ENCODE data around the gene WNT4. TPM values are rescaled to one million over a fixed set of nuclear protein-coding genes. Genes with fewer than 3 reads are reported as not detected.
A peak's percentile ranks its signal among the peaks of the same experiment; 100 is the strongest.

The WNT4 gene
- total RNA-seq, 1 experiment from 2014 or later = 1.5 TPM

GRCh38 chr1:22189619-22190018 lies 46.7 kb upstream of the WNT4 start:
- H3K36me3 ChIP-seq (ENCODE audit: control insufficient read depth in 1 of 2, insufficient read depth in 2 of 2, low read length in 2 of 2) = no peaks in the 10 kb centered on the region
- no peaks in the 10 kb centered on the region for H3K9me3 ChIP-seq (ENCODE audit: control insufficient read depth in 1 of 2, insufficient read depth in 1 of 2, low read depth in 1 of 2, low read length in 2 of 2)
- H4K20me1 ChIP-seq (ENCODE audit: insufficient read depth) = no peaks in the 10 kb centered on the region
- H3K27ac ChIP-seq (ENCODE audit: low read depth, low read length) = no peak overlapping the region
- no peaks in the 10 kb centered on the region for H3K9me2 ChIP-seq (ENCODE audit: insufficient read depth)
- no peaks in the 10 kb centered on the region for H3K27me3 ChIP-seq (ENCODE audit: insufficient read depth, low read length)
- no peak overlapping the region for H3K9ac ChIP-seq (ENCODE audit: low read length)
- H3K79me2 ChIP-seq (ENCODE audit: insufficient read depth, low read length) = no peaks in the 10 kb centered on the region
- DNase-seq (ENCODE audit: low read depth, low spot score) = no peak
- H3K4me3 ChIP-seq (replicated peaks in 1 of 2; ENCODE audit: low read depth in 1 of 2, low read length in 2 of 2) = no peak overlapping the region
- CTCF ChIA-PET = no interaction called here
- intact Hi-C loops (cut with micrococcal nuclease) = no loop called here
- no peak for ATAC-seq
- TF ChIP-seq CBX3 (IDR thresholded peaks at IDR 0.05; ENCODE audit: low read depth) (no peak), ZNF274 (IDR thresholded peaks at IDR 0.05; ENCODE audit: low read depth, low read length) (no peak), ZFX (IDR thresholded peaks at IDR 0.05) (no peak)
- TF ChIP-seq, protein P1, sequence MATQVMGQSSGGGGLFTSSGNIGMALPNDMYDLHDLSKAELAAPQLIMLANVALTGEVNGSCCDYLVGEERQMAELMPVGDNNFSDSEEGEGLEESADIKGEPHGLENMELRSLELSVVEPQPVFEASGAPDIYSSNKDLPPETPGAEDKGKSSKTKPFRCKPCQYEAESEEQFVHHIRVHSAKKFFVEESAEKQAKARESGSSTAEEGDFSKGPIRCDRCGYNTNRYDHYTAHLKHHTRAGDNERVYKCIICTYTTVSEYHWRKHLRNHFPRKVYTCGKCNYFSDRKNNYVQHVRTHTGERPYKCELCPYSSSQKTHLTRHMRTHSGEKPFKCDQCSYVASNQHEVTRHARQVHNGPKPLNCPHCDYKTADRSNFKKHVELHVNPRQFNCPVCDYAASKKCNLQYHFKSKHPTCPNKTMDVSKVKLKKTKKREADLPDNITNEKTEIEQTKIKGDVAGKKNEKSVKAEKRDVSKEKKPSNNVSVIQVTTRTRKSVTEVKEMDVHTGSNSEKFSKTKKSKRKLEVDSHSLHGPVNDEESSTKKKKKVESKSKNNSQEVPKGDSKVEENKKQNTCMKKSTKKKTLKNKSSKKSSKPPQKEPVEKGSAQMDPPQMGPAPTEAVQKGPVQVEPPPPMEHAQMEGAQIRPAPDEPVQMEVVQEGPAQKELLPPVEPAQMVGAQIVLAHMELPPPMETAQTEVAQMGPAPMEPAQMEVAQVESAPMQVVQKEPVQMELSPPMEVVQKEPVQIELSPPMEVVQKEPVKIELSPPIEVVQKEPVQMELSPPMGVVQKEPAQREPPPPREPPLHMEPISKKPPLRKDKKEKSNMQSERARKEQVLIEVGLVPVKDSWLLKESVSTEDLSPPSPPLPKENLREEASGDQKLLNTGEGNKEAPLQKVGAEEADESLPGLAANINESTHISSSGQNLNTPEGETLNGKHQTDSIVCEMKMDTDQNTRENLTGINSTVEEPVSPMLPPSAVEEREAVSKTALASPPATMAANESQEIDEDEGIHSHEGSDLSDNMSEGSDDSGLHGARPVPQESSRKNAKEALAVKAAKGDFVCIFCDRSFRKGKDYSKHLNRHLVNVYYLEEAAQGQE (IDR thresholded peaks at IDR 0.05; ENCODE audit: low read depth) = peak; percentile 42
- POLR2A ChIA-PET = no interaction called here
- RAD21 ChIA-PET (ENCODE audit: low non-redundant PET in 1 of 2, low total read pairs in 2 of 2, uncharacterized antibody in 2 of 2, unreplicated experiment in 2 of 2) = no interaction called here
- BruUV-seq (replicated peaks) = no TSS peak
- no peak overlapping the region for H2AFZ ChIP-seq (ENCODE audit: low read depth, low read length, poor library complexity, severe bottlenecking)
- no peak overlapping the region for H3K4me2 ChIP-seq (ENCODE audit: low read length)
- no peaks in the 10 kb centered on the region for H3K4me1 ChIP-seq (ENCODE audit: control insufficient read depth in 1 of 2, insufficient read depth in 2 of 2, low read length in 2 of 2)

GRCh38 chr1:22188914-22189313 lies 46.0 kb upstream of the WNT4 start:
- Histone ChIP-seq H3K27ac (ENCODE audit: low read depth, low read length) (no peak overlapping the region), H3K36me3 (ENCODE audit: control insufficient read depth in 1 of 2, insufficient read depth in 2 of 2, low read length in 2 of 2) (no peaks in the 10 kb centered on the region), H3K4me1 (ENCODE audit: control insufficient read depth in 1 of 2, insufficient read depth in 2 of 2, low read length in 2 of 2) (no peaks in the 10 kb centered on the region), H4K20me1 (ENCODE audit: insufficient read depth) (no peaks in the 10 kb centered on the region), H3K4me2 (ENCODE audit: low read length) (no peak overlapping the region), H2AFZ (ENCODE audit: low read depth, low read length, poor library complexity, severe bottlenecking) (no peak overlapping the region), H3K79me2 (ENCODE audit: insufficient read depth, low read length) (no peaks in the 10 kb centered on the region), H3K9me3 (ENCODE audit: control insufficient read depth in 1 of 2, insufficient read depth in 1 of 2, low read depth in 1 of 2, low read length in 2 of 2) (no peaks in the 10 kb centered on the region), H3K9ac (ENCODE audit: low read length) (no peak overlapping the region), H3K27me3 (ENCODE audit: insufficient read depth, low read length) (no peaks in the 10 kb centered on the region), H3K4me3 (replicated peaks in 1 of 2; ENCODE audit: low read depth in 1 of 2, low read length in 2 of 2) (no peak overlapping the region), H3K9me2 (ENCODE audit: insufficient read depth) (no peaks in the 10 kb centered on the region)
- BruUV-seq (replicated peaks) = no TSS peak
- POLR2A ChIA-PET = no interaction called here
- intact Hi-C loops (cut with micrococcal nuclease) = no loop called here
- TF ChIP-seq CTCF (IDR thresholded peaks at IDR 0.05 in 2 of 3, conservative IDR thresholded peaks at IDR 0.05 in 1 of 3; ENCODE audit: borderline replicate concordance in 1 of 3, insufficient read depth in 1 of 3, low read depth in 2 of 3, low read length in 2 of 3) (no peak), ATF3 (IDR thresholded peaks at IDR 0.05) (no peak), ELF1 (IDR thresholded peaks at IDR 0.05; ENCODE audit: borderline replicate concordance, low read depth) (no peak), POLR2A (IDR thresholded peaks at IDR 0.05; ENCODE audit: borderline replicate concordance, extremely low read depth, insufficient read depth, insufficient read length) (no peak), ZFX (IDR thresholded peaks at IDR 0.05) (no peak), TCF7L2 (IDR thresholded peaks at IDR 0.05; ENCODE audit: borderline replicate concordance, extremely low read depth, insufficient read depth, insufficient read length) (no peak), ZNF274 (IDR thresholded peaks at IDR 0.05; ENCODE audit: low read depth, low read length) (no peak), EGR1 (IDR thresholded peaks at IDR 0.05; ENCODE audit: low read depth) (no peak), SP1 (IDR thresholded peaks at IDR 0.05; ENCODE audit: low read depth) (no peak), ZBTB33 (IDR thresholded peaks at IDR 0.05; ENCODE audit: extremely low read depth, insufficient replicate concordance, low read length) (no peak)
- RAD21 ChIA-PET (ENCODE audit: low non-redundant PET in 1 of 2, low total read pairs in 2 of 2, uncharacterized antibody in 2 of 2, unreplicated experiment in 2 of 2) = no interaction called here
- CTCF ChIA-PET = no interaction called here
- no peak; the same call in 1 of the 2 replicates for ATAC-seq
- no peak for DNase-seq (ENCODE audit: low read depth, low spot score)

Data from HCT116 (cell line).